Neural cell (in vitro differentiated cells): Measurements from ENCODE around the gene RBM19. TPM values are rescaled to one million over a fixed set of nuclear protein-coding genes. Genes with fewer than 3 reads are reported as not detected.

ENCODE experiments used
- H2AFZ ChIP-seq: fragments of 200-600, 300-800 bp; sonication (generic), shearing (Covaris generic); 2 replicates; pipeline ENCODE4 v1.6.0; 2014; ENCODE audit warnings: low read depth, mild to moderate bottlenecking, antibody characterized with exemption, low read length, moderate library complexity
- H3F3A ChIP-seq: fragments of 200-600 bp; shearing (Covaris generic); 2 replicates; pipeline ENCODE4 v1.6.1; 2016; ENCODE audit warnings: mild to moderate bottlenecking, moderate library complexity, mixed read lengths, antibody characterized with exemption, low read length; ENCODE audit not compliant: insufficient read depth, poor library complexity, severe bottlenecking
- H3K27ac ChIP-seq: fragments of 200-600, 300-800 bp; sonication (generic), shearing (Covaris generic); 2 replicates; pipeline ENCODE4 v1.5.1; 2014; ENCODE audit warnings: mild to moderate bottlenecking, low read length, moderate library complexity
- H3K27me3 ChIP-seq: fragments of 300-800, 200-600 bp; sonication (generic), shearing (Covaris generic); 2 replicates; pipeline ENCODE4 v1.6.0; 2014; ENCODE audit warnings: mild to moderate bottlenecking, low read depth, low read length, moderate library complexity; ENCODE audit not compliant: insufficient read depth
- H3K36me3 ChIP-seq: fragments of 300-800, 200-600 bp; sonication (generic), shearing (Covaris generic); 2 replicates; pipeline ENCODE4 v1.5.1; 2014; ENCODE audit warnings: mild to moderate bottlenecking, antibody characterized with exemption, low read length, moderate library complexity; ENCODE audit not compliant: insufficient read depth
- H3K4me2 ChIP-seq: fragments of 300-800, 200-600 bp; sonication (generic), shearing (Covaris generic); 2 replicates; pipeline ENCODE4 v1.6.0; 2014; ENCODE audit warnings: mild to moderate bottlenecking, low read length
- H3K4me3 ChIP-seq: fragments of 300-800, 200-600 bp; sonication (generic), shearing (Covaris generic); 2 replicates; pipeline ENCODE4 v1.5.1; 2014; ENCODE audit warnings: mild to moderate bottlenecking, low read length, moderate library complexity
- H3K79me2 ChIP-seq: fragments of 200-600 bp; shearing (Covaris generic); replicated peaks from 2 replicates; pipeline ENCODE4 v1.6.0; 2014; ENCODE audit warnings: mild to moderate bottlenecking, low read length, moderate library complexity; ENCODE audit not compliant: insufficient read depth
- H3K9ac ChIP-seq: fragments of 300-800, 200-600 bp; sonication (generic), shearing (Covaris generic); 2 replicates; pipeline ENCODE4 v1.6.1; 2016; ENCODE audit warnings: mild to moderate bottlenecking, low read length, mixed read lengths
- H3K9me2 ChIP-seq: fragments of 200-600 bp; shearing (Covaris generic); 2 replicates; pipeline ENCODE4 v1.6.1; 2016; ENCODE audit warnings: mild to moderate bottlenecking, low read length, mixed read lengths; ENCODE audit not compliant: insufficient read depth
- H3K9me3 ChIP-seq: fragments of 200-600, 300-800 bp; sonication (generic), shearing (Covaris generic); 2 replicates; pipeline ENCODE4 v1.6.1; 2016; ENCODE audit warnings: mild to moderate bottlenecking, mixed run types, low read length, moderate library complexity, mixed read lengths
- H4K20me1 ChIP-seq: fragments of 200-600 bp; shearing (Covaris generic); 2 replicates; pipeline ENCODE4 v1.6.1; 2016; ENCODE audit warnings: mild to moderate bottlenecking, mixed run types; ENCODE audit not compliant: insufficient read depth
- EP300 ChIP-seq: fragments of 450-650 bp; conservative IDR thresholded peaks from 2 replicates; pipeline ENCODE4 v1.6.1; 2014; ENCODE audit warnings: antibody characterized with exemption, mild to moderate bottlenecking, moderate library complexity; ENCODE audit not compliant: poor library complexity, severe bottlenecking
- EZH2 ChIP-seq: fragments of 200-600, 300-800 bp; shearing (Covaris generic), sonication (generic); IDR thresholded peaks from 2 replicates; pipeline ENCODE4 v1.6.1; 2014; ENCODE audit warnings: antibody characterized with exemption, low read length, borderline replicate concordance, mild to moderate bottlenecking; ENCODE audit not compliant: insufficient read depth, poor library complexity, severe bottlenecking
- MXI1 ChIP-seq: fragments of 450-650 bp; conservative IDR thresholded peaks from 2 replicates; pipeline ENCODE4 v1.6.1; 2014; ENCODE audit warnings: antibody characterized with exemption, mild to moderate bottlenecking; ENCODE audit not compliant: poor library complexity, severe bottlenecking
- POLR2AphosphoS5 ChIP-seq: IDR thresholded peaks from 2 replicates; pipeline ENCODE4 v1.6.1; 2012
- RAD21 ChIP-seq: fragments of 450-650 bp; conservative IDR thresholded peaks from 2 replicates; pipeline ENCODE4 v1.6.1; 2014; ENCODE audit warnings: antibody characterized with exemption, mild to moderate bottlenecking, moderate library complexity
- SMC3 ChIP-seq: fragments of 450-650 bp; conservative IDR thresholded peaks from 2 replicates; pipeline ENCODE4 v1.6.1; 2014; ENCODE audit warnings: antibody characterized with exemption, mild to moderate bottlenecking, moderate library complexity; ENCODE audit not compliant: poor library complexity
- TAF1 ChIP-seq: IDR thresholded peaks from 2 replicates; pipeline ENCODE4 v1.6.1; 2012; ENCODE audit warnings: low read depth
- polyA plus RNA-seq: library from polyadenylated mRNA; depleted of rRNA; stranded (reverse); fragments of >200 nt; gene quantifications from 2 replicates; pipeline ENCODE4 v1.2.3, GENCODE V29; 2014
- TF ChIP-seq, protein P1 (sequence below): fragments of 450-650 bp; IDR thresholded peaks from 2 replicates; pipeline ENCODE4 v1.5.1; 2014; ENCODE audit warnings: antibody characterized with exemption, mild to moderate bottlenecking, moderate library complexity; ENCODE audit not compliant: poor library complexity, severe bottlenecking
- TF ChIP-seq, protein P2 (sequence below): IDR thresholded peaks from 2 replicates; pipeline ENCODE4 v1.6.1; 2012; ENCODE audit warnings: borderline replicate concordance

Gene RBM19
- polyA plus RNA-seq, 1 donor from 2014 or later, result 14.2 TPM

DNA sequence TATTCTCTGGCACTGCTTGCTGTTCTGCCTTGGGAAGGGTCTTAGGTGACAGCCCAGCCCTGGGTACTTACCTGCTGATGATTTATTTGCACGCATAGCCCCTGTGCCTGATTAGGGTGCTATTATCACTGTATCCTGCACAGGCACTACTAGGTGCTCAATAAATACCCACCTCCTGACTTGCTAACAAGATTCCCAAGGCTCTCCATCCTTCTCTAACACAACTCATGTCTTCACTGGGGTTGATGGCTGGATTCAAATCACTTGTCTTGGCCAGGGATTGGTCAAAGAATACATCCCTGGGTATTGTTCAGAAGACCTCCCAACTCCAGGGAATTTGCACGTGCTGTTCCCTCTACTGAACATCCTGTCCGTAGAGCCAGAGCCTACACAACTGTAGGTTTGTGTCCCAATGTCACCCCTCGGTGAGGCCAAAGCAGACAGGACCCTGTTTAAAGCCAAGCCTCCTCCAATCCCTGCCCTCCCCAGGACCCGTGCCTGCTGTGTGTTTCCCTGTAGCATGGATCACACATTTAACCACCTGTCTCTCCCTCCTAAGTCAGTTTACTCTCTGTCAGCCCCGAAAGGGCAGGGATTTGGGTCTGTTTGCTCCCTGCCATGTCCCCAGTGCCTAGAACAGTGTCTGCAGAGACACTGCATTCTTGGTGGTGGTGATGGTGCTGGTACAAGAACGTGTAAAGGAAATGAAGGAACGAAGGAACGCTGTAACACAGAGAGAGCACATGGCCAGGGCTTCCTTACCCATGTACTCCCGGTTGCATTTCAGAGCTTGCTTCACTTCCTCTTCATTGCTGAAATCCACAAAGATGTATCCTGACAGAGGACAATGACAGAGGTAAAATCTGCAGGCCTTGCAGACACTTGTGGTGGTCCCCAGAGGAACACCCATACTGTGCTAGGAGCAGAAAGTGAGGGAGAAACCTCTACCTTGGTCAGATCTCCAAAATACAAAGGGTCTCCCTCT, 16.5 kb downstream of the RBM19 start (continued):
- TF ChIP-seq EZH2 (no peak), MXI1 (no peak)

DNA sequence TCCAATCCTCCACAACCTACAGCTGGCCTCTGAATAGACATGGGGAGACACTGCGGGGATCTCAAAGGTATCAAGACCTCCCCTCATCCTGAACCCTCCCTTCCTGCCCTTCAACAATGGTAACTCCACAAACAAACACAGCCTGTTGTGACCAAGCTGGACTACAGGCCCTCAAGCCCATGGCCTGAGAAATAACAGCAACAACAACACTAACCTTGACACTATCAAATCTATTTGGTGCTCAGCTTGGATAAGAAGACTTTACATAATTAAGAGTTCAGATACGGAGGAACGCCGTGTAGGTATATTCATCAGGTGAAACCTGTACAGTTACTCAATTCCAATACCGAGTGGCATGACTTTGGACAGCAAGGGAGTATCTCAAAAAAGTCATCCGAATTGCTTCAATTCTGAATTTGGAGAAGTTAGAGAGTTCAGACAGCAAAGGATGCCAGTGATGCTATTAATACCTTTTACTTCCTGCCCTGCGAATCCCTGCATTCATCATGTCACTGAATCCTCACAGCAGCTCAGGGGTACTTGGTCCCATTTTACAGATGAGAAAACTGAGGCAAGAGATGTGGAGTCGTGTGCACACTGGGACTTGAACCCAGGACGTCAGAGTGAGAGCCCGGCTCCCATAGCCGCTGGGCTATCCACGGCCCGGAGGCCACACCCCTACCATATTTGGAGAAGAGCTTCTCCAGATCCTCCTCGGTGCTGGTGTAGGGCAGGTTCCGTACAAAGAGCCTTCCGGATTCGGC, 17.8 kb downstream of the RBM19 start:
- Histone ChIP-seq H3K4me3 (no peak overlapping the region), H2AFZ (no peak overlapping the region), H4K20me1 (no peaks in the 10 kb centered on the region), H3K27ac (no peak overlapping the region), H3K79me2 (no peaks in the 10 kb centered on the region), H3K27me3 (no peaks in the 10 kb centered on the region), H3K9me2 (no peaks in the 10 kb centered on the region), H3K9ac (no peak overlapping the region), H3F3A (no peaks in the 10 kb centered on the region), H3K4me2 (no peak overlapping the region), H3K9me3 (no peaks in the 10 kb centered on the region), H3K36me3 (no peaks in the 10 kb centered on the region)
- no peak for TF ChIP-seq EZH2
- TF ChIP-seq RAD21, result no peak
- no peak for TF ChIP-seq SMC3
- no peak for TF ChIP-seq POLR2AphosphoS5
- TF ChIP-seq, protein P1, sequence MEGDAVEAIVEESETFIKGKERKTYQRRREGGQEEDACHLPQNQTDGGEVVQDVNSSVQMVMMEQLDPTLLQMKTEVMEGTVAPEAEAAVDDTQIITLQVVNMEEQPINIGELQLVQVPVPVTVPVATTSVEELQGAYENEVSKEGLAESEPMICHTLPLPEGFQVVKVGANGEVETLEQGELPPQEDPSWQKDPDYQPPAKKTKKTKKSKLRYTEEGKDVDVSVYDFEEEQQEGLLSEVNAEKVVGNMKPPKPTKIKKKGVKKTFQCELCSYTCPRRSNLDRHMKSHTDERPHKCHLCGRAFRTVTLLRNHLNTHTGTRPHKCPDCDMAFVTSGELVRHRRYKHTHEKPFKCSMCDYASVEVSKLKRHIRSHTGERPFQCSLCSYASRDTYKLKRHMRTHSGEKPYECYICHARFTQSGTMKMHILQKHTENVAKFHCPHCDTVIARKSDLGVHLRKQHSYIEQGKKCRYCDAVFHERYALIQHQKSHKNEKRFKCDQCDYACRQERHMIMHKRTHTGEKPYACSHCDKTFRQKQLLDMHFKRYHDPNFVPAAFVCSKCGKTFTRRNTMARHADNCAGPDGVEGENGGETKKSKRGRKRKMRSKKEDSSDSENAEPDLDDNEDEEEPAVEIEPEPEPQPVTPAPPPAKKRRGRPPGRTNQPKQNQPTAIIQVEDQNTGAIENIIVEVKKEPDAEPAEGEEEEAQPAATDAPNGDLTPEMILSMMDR, result no peak
- no peak for TF ChIP-seq TAF1
- TF ChIP-seq MXI1, result no peak
- TF ChIP-seq, protein P2, sequence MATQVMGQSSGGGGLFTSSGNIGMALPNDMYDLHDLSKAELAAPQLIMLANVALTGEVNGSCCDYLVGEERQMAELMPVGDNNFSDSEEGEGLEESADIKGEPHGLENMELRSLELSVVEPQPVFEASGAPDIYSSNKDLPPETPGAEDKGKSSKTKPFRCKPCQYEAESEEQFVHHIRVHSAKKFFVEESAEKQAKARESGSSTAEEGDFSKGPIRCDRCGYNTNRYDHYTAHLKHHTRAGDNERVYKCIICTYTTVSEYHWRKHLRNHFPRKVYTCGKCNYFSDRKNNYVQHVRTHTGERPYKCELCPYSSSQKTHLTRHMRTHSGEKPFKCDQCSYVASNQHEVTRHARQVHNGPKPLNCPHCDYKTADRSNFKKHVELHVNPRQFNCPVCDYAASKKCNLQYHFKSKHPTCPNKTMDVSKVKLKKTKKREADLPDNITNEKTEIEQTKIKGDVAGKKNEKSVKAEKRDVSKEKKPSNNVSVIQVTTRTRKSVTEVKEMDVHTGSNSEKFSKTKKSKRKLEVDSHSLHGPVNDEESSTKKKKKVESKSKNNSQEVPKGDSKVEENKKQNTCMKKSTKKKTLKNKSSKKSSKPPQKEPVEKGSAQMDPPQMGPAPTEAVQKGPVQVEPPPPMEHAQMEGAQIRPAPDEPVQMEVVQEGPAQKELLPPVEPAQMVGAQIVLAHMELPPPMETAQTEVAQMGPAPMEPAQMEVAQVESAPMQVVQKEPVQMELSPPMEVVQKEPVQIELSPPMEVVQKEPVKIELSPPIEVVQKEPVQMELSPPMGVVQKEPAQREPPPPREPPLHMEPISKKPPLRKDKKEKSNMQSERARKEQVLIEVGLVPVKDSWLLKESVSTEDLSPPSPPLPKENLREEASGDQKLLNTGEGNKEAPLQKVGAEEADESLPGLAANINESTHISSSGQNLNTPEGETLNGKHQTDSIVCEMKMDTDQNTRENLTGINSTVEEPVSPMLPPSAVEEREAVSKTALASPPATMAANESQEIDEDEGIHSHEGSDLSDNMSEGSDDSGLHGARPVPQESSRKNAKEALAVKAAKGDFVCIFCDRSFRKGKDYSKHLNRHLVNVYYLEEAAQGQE, result no peak
- no peak for TF ChIP-seq EP300
